HG03558 (cell line): ENCODE measurements around the gene WWC2.

Experiments used
- ATAC-seq: cut with Tn5 transposase; IDR thresholded peaks from one replicate; pipeline ENCODE4 v1.9.1; 2021; ENCODE audit warnings: moderate number of reproducible peaks; ENCODE audit not compliant: unreplicated experiment; ENCODE audit errors: extremely low read depth

The WWC2 gene

DNA sequence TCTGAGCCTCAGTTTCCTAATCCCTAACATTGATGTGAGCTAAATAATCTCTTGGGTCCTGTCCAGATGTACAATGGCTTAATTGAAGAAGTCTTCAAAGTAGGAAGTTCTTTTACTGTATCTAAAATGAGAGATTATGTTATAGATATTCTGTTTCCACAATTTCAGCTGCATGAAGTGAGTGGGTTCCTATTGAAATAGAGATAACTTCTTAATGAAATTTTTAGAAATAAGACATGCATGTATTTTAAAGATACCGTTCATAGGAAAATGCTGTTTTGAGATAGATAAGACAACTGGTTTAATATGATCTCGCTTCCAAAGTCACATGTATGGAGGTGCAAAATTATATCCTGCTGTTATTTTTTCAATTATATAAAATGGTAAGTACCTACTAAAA, 149.1 kb downstream of the WWC2 start:
- ATAC-seq, result no peak

DNA sequence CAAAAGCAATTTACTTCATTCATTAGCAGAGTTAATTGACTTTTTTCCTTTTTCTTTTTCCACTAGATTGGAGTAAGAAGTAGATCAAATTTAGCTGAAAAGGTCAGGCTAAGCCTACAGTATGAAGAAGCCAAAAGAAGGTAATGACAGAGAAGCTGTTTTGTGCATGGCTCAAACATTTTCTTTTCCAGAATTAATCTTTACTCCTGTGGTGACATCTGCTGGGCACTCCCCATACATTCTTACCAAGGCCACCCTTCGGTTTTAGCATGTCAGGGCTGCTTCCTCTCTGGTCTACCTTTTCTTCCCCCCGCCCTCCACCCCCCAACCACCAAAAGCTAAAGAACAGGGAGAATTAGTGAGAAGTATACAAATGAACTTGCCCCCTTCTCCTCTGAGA, 150.8 kb downstream of the WWC2 start:
- ATAC-seq, result no peak

DNA sequence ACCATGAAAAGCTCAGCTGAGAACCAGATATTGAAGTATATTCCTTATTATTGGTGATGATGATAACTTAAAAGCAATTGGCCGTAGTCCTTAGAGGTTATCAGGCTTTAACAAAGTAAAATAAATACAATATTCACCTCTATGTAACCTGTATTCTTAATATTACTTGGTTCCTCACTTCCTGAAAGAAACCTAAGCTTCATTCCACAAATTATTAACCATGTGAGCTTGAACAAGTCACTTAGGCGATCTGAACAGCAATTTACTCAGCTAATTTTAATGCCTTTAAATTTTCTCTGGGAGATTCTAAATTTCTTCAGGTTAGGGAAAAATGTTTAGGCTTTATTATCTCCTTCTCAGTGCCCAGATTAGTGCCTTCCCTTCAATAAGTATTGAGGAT, 151.8 kb downstream of the WWC2 start:
- ATAC-seq, result no peak

DNA sequence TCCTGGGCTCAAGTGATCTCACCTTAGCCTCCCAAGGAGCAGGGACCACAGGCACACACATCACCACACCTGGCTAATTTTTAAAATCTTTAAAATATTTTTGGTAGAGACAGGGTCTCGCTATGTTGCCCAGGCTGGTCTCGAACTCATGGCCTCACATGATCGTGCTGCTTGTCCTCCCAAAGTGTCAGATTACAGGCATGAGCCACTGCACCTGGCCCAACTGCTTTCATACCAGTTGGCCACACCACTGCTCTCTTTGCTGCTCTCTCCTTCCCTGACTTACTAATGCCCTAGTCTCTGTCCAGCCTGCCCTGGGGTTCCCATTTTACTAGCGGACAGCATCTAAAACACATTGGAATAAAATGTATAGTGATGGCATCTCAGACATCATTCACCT, 153.9 kb downstream of the WWC2 start:
- ATAC-seq, result no peak

DNA sequence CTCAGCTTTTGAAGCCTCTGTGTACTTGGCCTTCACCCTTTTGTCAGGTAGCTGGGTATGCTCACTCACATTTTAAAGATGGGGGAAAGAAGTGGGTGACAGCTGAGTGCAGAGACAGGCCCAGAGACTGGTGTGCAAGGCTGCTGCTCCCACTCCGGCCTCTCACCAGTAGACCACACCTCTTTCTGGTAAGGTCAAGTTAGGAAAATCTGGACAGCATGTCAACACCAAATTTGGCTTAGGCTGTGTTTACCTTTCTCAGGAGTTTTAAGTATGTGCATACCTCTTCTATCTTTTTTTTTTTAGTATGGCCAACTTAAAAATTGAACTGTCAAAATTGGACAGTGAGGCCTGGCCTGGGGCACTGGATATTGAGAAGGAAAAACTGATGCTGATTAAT, 154.4 kb downstream of the WWC2 start:
- no peak for ATAC-seq

DNA sequence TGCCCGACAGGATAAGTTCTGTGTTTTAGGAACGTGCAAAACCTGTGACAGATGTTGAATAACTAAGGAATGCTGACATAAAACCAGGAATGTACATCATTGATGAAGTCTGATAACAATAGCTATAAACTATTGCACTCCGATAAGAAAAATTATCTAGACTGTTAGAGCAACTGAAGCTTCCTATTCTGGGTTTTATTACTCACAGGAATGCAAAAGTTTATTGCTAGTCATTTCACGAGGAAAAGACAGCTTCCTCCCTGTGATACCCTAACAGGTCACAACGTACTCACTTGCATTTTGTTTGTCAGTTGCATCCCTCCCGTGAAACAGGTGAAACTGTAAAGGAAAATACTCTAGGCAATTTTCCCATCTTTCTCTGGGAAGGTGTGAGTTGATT, 155.1 kb downstream of the WWC2 start:
- no peak for ATAC-seq

DNA sequence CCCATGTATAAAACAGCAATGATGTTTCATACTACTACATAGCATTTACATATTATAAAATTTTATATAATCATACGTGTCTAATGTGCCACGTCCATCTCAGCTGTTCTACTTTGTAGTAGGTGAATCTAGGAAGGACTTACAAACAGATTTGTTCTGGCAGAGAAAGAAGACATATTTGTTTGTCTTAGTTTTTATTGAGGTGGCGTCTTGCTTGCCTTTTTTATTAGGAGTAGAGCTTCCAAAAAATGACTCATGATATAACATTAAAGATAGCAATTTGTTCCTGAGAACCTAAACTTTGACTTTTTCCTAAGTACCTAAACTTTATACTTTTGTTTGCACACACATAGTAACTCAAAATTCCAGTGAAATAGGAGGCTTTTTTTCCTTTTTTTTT, 156.4 kb downstream of the WWC2 start:
- no peak for ATAC-seq

DNA sequence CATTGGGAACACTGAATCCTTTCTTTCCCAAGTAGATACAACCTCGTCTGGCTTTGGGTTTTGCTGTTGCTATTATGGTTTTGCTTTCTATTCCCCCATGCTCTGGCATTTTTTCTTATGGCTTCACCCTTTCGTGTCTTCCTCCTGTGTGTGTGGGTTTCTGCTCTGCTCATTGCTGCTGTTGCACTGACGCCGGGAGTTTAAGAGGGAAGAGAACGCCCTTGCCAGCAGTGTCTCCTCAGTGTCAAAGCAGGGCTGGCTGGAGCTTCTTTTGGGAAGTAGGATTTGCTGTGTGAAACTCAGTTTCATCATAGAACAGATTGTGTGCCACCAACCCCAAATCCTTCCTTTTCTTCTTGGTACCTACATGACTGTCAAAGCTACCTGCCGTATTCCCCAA, 157.3 kb downstream of the WWC2 start:
- ATAC-seq, result no peak

DNA sequence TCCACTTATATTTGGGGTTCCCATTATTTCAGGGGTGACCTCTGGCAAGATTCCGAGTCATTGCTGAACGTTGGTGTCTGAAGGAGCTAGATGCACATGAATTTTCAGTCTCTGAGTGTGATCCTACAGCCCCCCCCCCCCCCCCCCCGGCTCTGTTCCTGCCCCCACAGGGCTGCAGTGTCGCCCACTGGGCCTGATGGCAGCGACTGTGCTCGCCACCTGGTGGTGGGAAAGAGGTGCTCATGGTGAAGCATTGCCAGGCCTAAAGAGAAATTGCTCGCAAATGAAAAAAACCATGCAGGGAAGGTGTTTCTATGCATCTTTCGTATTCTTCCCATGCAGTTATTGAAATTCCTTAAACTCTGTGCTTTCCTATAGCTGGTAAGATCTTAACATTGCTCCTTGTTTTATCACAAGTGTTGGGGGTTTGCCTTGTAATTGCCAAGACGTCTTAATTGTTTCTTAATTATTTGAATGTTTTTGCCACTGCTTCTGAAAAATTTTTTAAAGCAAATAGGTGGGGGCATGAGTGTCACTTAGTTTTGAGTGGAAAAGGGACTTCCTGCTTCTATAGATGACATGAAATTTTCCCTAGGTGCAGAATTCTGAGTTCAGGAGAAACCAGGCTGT, 157.8 kb downstream of the WWC2 start:
- no peak for ATAC-seq

DNA sequence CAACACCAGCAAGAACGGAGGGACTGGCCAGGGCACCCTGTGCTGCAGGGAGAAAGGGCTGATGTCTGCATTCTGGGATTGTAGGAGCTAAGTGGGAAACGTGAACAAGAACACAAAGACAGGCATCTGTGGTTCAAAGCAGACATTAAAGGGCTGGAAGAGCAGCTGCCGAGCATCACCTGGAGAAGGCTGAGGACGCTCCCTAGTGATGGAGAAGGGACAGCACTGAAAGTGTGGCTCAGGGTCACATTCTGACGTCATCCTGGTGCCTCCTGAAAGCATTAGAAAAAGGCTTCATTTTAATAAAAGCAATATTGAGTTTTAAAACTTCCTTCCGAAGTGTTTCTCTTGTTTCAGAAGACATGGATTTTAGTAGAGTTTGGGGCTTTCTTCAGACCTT, 158.8 kb downstream of the WWC2 start:
- no peak for ATAC-seq

DNA sequence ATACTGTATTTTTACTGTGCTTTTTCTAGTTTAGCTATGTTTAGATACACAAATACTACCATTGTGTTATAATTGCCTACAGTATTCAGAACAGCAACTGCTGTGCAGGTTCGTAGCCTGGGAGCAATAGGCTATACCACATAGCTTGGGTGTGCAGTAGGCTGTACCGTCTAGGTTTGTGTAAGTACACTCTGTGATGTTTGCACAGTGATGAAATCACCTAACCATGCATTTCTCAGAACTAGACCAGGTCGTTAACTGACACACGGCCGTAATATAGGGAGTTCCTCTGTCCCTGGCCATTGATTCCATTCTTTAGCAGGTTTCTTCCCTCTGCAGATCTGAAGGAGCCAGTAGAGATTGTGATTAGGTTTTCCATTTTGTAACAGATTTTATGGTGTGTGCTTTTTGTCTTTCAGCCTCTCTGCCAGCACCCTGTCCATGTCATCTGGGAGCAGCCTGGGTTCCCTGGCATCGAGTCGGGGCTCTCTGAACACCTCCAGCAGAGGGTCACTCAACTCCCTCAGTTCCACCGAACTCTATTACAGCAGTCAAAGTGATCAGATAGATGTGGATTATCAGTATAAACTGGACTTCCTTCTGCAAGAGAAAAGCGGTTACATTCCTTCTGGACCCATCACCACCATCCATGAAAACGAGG, 161.6 kb downstream of the WWC2 start:
- ATAC-seq, result no peak

DNA sequence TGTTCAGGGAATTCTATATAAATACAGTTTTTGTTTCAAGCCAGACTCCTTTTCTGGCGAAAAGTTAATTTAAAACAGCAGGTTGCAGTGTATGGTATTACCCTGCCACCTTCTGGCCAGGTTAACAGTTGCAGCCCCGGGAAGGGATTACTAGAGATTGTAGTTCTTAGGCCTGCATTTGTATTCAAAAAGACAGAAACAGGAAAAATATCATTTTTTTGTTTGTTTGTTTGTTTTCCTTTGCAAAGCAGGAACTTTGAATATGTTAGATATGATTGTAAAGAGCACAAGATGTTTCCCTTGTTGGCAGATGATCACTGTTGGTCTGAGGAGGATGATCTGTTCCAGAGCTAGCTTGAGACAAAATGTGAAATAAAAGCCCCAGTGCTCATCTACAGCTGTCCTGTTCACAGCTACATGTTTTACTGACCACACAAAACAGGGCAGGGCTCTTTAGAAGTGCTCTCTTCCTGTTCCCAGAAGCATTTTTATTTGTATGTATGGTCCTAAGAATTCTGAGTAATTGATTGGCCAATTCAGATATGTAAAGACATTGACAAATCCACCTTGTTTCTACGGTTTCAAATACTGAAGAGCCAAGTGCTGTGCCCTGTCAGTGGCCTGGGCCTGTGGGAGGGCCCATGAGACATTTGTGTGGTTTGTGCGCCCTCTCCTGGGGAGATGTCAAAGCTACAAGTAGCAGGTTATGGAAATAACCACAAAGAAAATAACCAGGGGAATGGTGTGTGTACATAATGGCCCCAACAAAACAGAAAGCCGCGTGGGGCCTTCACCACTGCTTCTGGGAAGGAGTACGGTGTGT, 163.1 kb downstream of the WWC2 start:
- ATAC-seq, result peak; percentile 81

DNA sequence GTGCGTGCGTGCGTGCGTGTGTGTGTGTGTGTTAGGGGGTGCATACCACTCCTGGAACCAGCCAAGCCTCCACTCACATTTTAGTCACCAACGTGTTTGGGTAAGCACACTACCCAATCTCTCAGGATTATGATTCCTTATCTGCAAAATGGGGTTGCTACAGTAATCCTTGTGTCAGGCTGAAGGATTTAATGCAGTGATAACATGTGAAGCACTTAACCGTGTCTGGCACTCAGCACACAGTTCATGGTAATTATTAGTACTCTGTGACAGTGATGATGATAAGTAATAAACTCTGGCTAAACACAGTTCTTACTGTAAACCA, 163.7 kb downstream of the WWC2 start:
- no peak for ATAC-seq

DNA sequence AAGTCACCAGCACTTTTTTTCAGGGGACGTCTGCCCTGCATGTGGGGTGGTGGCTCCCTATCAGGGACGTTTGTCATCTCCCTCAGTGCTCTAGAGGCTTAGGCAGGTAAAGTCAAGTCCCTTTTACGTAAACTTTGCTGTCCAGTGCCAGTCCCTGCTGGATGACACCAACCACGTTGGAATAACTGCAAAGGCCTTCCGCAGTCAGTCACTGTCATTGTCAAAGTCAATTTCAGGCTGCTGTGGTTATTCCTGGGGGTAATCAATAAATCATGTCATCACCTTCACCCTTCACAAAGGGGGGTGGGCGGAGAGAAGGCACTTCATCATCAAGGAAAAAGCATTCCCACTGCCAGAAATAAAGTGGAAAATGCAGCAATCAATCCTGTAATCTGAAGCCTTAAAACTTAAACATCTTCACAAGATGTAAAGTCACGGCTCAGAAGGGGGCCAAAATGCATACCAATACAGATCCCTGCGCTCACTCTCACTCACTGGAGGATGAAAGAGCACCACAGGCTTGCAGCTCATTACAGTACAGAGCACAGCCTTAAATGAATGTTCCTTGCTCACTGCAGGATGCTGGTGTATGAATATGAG, 164.8 kb downstream of the WWC2 start:
- ATAC-seq, result no peak

DNA sequence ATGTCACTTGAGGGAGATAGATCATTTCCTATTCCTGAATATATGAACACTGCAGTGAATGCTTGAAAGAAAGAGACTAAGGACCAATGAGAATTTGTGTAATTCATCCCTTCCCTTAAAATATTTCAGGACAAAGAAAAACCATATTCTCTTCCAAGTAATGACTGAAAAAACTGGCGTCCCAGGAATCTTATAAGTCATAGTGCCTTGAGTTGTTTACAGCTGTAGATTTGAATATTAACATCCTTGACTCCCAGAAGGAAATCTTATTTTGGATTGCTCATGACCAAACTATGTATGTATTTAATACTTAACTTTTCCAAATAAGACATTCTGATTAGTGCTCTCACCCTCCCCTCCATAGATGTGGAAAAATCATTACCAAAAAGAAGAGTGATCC, 165.6 kb downstream of the WWC2 start:
- no peak for ATAC-seq

DNA sequence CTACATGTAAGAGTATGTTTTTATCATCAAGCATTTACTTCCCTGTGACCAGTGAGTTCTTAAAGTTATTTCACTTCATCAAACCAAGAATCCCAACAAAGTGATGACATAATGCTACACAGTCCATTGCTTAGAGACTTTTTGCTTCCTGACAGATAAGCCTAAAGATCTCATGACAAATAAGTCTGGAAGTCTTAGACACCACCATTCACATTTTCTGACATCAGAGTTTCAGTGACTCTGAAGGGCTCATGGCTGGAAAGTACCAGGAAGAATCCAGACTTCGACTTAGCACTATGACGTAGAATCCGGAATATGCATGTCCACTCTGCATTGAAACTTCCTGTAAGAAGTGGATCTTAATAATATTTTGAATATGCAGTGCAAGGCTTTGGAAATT, 167.3 kb downstream of the WWC2 start:
- ATAC-seq, result no peak

DNA sequence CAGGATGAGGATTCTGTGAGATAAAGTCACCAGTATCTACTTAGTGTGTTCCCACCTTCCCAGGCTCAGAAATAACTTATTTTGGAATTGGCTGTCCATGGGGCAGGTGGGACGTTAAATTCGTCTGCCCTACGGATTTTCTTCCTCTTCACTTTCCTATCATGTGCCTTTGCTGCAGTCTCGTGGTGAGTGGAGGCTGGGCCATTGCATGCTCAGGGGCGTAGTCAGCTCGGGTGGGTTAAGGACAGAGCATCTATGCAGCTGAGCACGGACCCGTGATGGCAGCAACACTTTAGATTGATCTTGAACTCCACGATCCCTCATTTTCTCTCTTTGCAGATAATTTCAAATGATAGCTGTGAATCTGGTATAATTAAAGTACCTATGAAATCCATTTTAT, 169.5 kb downstream of the WWC2 start:
- no peak for ATAC-seq

DNA sequence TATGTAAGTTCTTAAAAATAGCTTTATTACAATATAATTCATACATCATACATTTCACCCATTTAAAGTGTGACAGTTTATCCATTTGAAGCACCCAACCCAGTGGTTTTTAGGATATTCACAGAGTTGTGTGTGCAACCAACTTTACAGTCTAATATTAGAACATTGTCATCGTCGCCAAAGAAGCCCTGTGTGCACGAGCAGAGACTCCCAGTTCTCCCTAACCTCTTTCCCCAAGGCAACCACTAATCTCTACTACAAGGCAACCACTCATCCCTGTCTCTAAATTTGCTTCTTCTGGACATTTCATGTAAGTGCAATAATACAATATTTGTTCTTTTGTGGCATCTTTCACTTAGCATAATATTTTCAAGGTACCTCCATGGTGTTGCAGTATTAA, 173.3 kb downstream of the WWC2 start:
- no peak for ATAC-seq

DNA sequence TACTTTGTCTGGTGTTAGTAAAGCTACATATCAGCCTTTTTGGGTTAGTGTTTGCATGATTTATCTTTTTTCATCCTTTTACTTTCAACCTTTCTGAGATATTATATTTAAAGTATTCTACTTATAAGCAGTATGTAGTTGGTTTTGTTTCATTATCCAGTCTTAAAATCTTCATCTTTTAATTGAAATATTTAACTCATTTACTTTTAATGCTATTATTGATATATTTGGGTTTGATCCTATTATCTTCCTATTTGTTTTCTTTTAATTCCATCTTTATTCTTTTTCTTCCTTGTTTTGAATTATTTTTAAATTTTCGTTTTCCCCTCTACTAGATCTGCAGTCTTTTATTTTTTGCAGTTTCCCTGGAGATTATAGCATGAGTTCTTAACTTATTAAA, 177.0 kb downstream of the WWC2 start:
- no peak for ATAC-seq

DNA sequence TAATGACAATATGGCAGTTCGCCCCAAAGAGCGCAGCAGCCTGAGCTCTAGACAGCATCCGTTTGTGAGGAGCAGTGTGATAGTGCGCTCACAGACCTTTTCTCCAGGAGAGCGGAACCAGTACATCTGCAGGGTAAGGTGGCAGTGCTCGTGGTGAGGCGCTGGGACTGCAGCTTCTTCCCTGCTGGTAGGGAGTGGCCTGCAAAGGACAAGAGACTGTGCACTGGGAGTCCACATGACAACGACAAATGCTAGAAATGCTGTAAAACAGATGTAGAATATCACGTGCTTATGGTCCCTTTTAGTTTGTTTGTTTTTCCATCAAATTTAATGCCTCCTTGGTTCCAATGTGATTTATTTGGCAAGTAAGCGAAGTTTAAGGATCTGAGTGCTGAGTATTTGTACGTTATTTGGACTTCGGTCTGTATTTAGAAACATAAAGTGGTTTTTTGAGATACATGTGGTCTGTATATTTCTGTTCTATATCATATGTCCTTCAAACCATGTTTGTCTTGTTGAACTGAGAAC, 185.3 kb downstream of the WWC2 start:
- no peak for ATAC-seq

DNA sequence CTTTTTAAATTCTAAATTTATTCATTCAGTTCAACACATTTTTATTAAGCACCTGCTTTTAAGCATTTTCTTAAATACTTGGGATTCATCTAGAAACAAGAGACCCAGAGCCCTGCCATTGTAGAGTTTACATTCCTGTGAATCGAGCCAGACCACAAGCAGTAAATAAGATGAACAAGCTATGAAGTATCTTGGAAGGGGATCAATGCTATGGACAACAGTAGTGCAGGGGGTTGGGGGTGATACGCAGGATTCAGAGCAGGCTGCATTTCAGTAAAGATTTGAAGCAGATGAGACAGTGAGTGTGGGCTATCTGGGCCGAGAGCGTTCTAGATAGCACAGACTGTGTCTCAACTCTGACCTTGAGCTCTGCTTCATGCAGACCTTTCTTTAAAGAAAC, 185.9 kb downstream of the WWC2 start:
- no peak for ATAC-seq
